H1 (cell line): Measurements from ENCODE around the gene ASPRV1. TPM values are rescaled to one million over a fixed set of nuclear protein-coding genes. Genes with fewer than 3 reads are reported as not detected.

Experiments used
- CHD7 ChIP-seq: fragments of 300-600 bp; sonication (generic); IDR thresholded peaks from 2 replicates; pipeline ENCODE4 v1.7.1; 2012; ENCODE audit warnings: low read length, moderate library complexity, mild to moderate bottlenecking, inconsistent platforms; ENCODE audit not compliant: insufficient replicate concordance
- polyA plus RNA-seq, 7 experiments: library from polyadenylated mRNA; depleted of rRNA in 3 of 7; stranded (reverse) in 5 of 7; unstranded in 2 of 7; fragments of >200 nt in 5 of 7; fragments of 200-250 nt in 2 of 7; gene quantifications; 1 replicate in 5 of 7; 2 replicates in 1 of 7; 4 replicates in 1 of 7; pipeline versions ENCODE4 v1.2.1 to v1.2.3, GENCODE V29; 2011 to 2013; ENCODE audit warnings: missing spikeins in 2 of 7, mixed read lengths in 2 of 7
- total RNA-seq: library from RNA; stranded (reverse); fragmentation: NEBNext Ultra II Directional; extraction: Animal tissue kit (Norgen Biotek cat#: 25700); gene quantifications from 2 replicates; pipeline ENCODE4 v1.2.1, GENCODE V29; 2021

Gene ASPRV1
- total and polyA plus RNA-seq, 2 of the 8 experiments (the other 6 are each of a cell fraction or from before 2014, with no cell fraction given): 0.59 to 0.95 TPM

DNA sequence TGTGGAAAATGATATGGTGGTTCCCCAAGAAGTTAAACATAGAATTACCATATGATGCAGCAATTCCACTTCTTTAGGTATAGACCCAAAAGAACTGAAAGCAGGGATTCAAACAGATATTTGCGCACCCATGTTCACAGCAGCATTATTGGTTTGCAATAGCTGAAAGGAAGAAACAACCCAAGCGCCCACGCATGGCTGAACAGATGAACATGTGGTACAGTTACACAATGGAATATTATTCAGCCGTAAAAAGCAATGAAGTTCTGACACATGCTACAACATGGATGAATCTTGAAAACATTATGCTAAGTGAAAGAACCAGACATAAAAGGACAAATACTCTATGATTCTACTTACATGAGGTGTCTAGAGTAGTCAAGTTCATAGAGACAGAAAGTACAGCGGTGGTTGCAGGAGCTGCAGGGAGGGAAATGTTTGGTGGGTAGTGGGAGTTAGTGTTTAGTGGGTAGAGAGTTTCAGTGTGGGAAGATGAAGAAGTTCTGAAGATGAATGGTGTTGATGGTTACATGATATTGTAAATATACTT, 26.7 kb upstream of the ASPRV1 start (continued):
- TF ChIP-seq CHD7: no peak
